ENCODE results near the gene WAS. TPM values are rescaled to one million over a fixed set of nuclear protein-coding genes. Genes with fewer than 3 reads are reported as not detected.
"Not testable (repeated sequence)": the region's sequence is repeated elsewhere in the genome, so short reads cannot be mapped to it uniquely, and the experiment has no call there.

The WAS gene
- polyA plus RNA-seq, 1 experiment, result 0.12 TPM

- TF ChIP-seq, protein P1, sequence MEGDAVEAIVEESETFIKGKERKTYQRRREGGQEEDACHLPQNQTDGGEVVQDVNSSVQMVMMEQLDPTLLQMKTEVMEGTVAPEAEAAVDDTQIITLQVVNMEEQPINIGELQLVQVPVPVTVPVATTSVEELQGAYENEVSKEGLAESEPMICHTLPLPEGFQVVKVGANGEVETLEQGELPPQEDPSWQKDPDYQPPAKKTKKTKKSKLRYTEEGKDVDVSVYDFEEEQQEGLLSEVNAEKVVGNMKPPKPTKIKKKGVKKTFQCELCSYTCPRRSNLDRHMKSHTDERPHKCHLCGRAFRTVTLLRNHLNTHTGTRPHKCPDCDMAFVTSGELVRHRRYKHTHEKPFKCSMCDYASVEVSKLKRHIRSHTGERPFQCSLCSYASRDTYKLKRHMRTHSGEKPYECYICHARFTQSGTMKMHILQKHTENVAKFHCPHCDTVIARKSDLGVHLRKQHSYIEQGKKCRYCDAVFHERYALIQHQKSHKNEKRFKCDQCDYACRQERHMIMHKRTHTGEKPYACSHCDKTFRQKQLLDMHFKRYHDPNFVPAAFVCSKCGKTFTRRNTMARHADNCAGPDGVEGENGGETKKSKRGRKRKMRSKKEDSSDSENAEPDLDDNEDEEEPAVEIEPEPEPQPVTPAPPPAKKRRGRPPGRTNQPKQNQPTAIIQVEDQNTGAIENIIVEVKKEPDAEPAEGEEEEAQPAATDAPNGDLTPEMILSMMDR (IDR thresholded peaks at IDR 0.05; ENCODE audit: insufficient read depth, low read depth, low read length), result no peak
- ChIA-PET CTCF (interaction anchor here (0.6 kb wide), 1 partner anchor 61 kb away, joined by 3 read pairs; no protein-coding TSS in a partner anchor), POLR2A (no interaction called here)
- Histone ChIP-seq H3K27me3 (ENCODE audit: control insufficient read depth, insufficient read depth, low read length) (no peaks in the 10 kb centered on the region), H3K4me3 (ENCODE audit: low read depth, low read length) (no peak overlapping the region), H3K36me3 (ENCODE audit: control insufficient read depth, insufficient read depth, low read length) (no peaks in the 10 kb centered on the region)
- DNase-seq (ENCODE audit: low read depth), result no peak
Observed at GRCh38 chrX:48665991-48666390, 17.6 kb upstream of the WAS start.

- TF ChIP-seq, protein P1 (IDR thresholded peaks at IDR 0.05; ENCODE audit: insufficient read depth, low read depth, low read length), result no peak
- ChIA-PET POLR2A (no interaction called here), CTCF (no interaction called here)
- no peaks in the 10 kb centered on the region for H3K36me3 ChIP-seq (ENCODE audit: control insufficient read depth, insufficient read depth, low read length)
- no peak overlapping the region for H3K4me3 ChIP-seq (ENCODE audit: low read depth, low read length)
- DNase-seq (ENCODE audit: low read depth), result no peak
- H3K27me3 ChIP-seq (ENCODE audit: control insufficient read depth, insufficient read depth, low read length), result no peaks in the 10 kb centered on the region
Observed at GRCh38 chrX:48666649-48667048, 16.9 kb upstream of the WAS start.

GRCh38 chrX:48667509-48667908, 16.1 kb upstream of the WAS start:
- CTCF ChIA-PET, result no interaction called here
- H3K4me3 ChIP-seq (ENCODE audit: low read depth, low read length), result no peak overlapping the region
- TF ChIP-seq, protein P1 (IDR thresholded peaks at IDR 0.05; ENCODE audit: insufficient read depth, low read depth, low read length), result no peak
- no peak for DNase-seq (ENCODE audit: low read depth)
- H3K27me3 ChIP-seq (ENCODE audit: control insufficient read depth, insufficient read depth, low read length), result no peaks in the 10 kb centered on the region
- POLR2A ChIA-PET, result no interaction called here
- H3K36me3 ChIP-seq (ENCODE audit: control insufficient read depth, insufficient read depth, low read length), result no peaks in the 10 kb centered on the region

DNA sequence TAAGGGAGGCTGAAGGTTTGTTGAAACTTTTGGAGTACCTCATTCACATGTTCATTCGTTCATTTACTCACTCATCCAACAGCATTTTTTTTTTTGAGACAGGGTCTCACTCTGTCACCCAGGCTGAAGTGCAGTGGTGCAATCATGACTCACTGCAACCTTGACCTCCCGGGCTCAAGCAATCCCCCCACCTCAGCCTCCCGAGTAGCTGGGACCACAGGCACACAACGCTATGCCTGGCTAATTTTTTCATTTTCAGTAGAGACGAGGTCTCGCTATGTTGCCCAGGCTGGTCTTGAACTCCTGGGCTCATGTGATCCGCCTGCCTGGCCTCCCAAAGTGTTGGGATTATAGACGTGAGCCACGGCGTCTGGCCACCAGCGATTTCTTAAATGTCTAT, 15.4 kb upstream of the WAS start:
- H3K4me3 ChIP-seq (ENCODE audit: low read depth, low read length); DNase-seq (ENCODE audit: low read depth); POLR2A ChIA-PET; H3K27me3 ChIP-seq (ENCODE audit: control insufficient read depth, insufficient read depth, low read length); CTCF ChIA-PET; H3K36me3 ChIP-seq (ENCODE audit: control insufficient read depth, insufficient read depth, low read length): not testable (repeated sequence)

GRCh38 chrX:48676106-48676892, 7.3 kb upstream of the WAS start:
- CTCF ChIA-PET, result no interaction called here
- Histone ChIP-seq H3K36me3 (ENCODE audit: control insufficient read depth, insufficient read depth, low read length) (no peaks in the 10 kb centered on the region), H3K27me3 (ENCODE audit: control insufficient read depth, insufficient read depth, low read length) (no peaks in the 10 kb centered on the region), H3K4me3 (ENCODE audit: low read depth, low read length) (peak overlapping the region; percentile 56)
- peak; percentile 26 for DNase-seq (ENCODE audit: low read depth)
- TF ChIP-seq, protein P1 (IDR thresholded peaks at IDR 0.05; ENCODE audit: insufficient read depth, low read depth, low read length), result no peak
- POLR2A ChIA-PET, result interaction anchor here (0.5 kb wide), 1 partner anchor 122 kb away, joined by 15 read pairs; no protein-coding TSS in a partner anchor

- no peaks in the 10 kb centered on the region for H3K36me3 ChIP-seq (ENCODE audit: control insufficient read depth, insufficient read depth, low read length)
- POLR2A ChIA-PET, result no interaction called here
- no peaks in the 10 kb centered on the region for H3K27me3 ChIP-seq (ENCODE audit: control insufficient read depth, insufficient read depth, low read length)
- CTCF ChIA-PET, result no interaction called here
- DNase-seq (ENCODE audit: low read depth), result no peak
- TF ChIP-seq, protein P1 (IDR thresholded peaks at IDR 0.05; ENCODE audit: insufficient read depth, low read depth, low read length), result no peak
- H3K4me3 ChIP-seq (ENCODE audit: low read depth, low read length), result peak overlapping the region; percentile 56
Observed at GRCh38 chrX:48676893-48677270, 6.7 kb upstream of the WAS start.

Measured in BJ (cell line).